NCI-H345 treated with DMSO at 0.1 percent for 48 hours (cell line): ENCODE data around the gene HDAC9.

Experiments used
- DNase-seq: peaks from one replicate; lab custom pipeline; 2025; ENCODE audit not compliant: unreplicated experiment; lab: John Stamatoyannopoulos, UW

Gene HDAC9

GRCh38 chr7:18873734-18874336 is 378.3 kb downstream of the HDAC9 start:
- DNase-seq: no peak

GRCh38 chr7:18874880-18875279 is 379.3 kb downstream of the HDAC9 start:
- no peak for DNase-seq

DNA sequence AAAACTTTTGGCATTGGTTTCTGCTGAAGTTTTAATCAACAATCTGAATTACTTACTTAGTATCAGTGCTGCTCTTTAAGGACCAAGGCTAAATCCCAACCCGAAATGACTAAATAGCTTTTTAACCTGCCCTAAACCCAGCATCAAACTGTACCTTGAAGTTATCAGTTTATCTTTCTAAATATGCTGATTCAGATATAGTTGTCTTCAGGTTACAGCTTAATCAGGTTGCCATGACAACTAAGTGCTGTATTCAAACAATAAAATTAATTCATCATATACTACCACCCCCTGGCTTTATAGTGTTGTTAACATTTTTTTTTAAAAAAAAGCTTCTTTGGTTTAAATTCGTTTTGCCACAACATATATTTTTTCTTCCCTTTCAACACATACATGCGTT is 382.3 kb downstream of the HDAC9 start:
- no peak for DNase-seq

- DNase-seq: no peak
Measured at GRCh38 chr7:18886832-18887231, 391.3 kb downstream of the HDAC9 start.

DNA sequence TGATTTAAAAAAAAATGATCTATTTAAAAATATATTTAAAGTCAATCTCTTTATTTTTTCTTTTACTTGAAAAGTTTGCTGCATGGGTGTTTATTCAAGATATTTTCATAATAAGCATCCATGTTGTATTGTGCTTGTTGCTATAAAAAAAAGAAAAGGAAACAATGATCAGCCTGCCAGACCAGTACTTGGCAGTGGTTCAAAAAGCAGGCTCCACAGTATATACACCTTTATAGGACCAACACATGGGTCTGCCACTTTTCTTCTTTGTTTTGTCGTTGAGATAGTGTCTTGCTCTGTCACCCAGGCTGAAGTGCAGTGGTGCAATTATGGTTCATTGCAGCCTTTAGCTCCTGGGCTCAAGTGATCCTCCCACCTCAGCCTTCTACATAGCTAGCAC is 393.9 kb downstream of the HDAC9 start:
- peak; percentile 70 for DNase-seq

- DNase-seq: no peak
Measured at GRCh38 chr7:18890134-18890533, 394.6 kb downstream of the HDAC9 start.

GRCh38 chr7:18890885-18891621 is 395.5 kb downstream of the HDAC9 start:
- no peak for DNase-seq

DNA sequence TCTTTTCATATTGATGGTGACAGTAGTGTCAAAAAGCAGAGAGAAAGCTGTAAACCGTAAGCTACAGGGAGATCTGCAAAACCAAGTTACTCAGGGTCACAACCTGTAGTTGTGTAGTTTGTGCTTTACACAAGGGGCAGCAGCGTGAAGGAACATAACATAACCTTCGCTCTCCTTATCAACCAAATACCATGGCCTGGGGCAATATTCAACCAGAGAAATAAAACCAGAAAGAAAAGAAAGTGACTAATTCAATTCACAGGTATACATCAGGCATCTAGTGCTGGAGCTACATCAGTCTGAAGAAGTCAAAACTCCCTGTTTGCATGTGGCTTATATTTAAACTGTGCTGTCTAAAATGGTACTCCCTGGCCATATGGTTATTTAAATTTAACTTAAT is 397.6 kb downstream of the HDAC9 start:
- DNase-seq: no peak

DNA sequence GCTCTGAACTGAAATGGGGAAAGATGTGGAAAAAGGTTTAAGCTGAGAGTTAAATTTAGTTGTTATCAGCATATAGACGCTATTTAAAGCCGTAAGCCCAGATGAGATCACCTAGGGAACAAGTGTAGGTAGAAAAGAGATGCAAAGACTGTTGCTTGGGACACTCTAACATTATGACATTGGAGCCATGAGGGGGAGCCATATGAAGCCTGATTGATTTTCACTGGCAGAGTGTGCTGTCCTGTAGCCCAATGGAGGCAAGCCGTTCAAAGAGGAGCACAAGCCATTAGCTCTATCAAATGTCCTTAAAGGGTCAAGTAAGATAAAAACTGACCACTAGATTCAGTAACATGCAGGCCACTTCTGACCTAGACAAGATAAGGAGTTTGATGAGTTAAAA is 398.6 kb downstream of the HDAC9 start:
- DNase-seq: no peak

DNA sequence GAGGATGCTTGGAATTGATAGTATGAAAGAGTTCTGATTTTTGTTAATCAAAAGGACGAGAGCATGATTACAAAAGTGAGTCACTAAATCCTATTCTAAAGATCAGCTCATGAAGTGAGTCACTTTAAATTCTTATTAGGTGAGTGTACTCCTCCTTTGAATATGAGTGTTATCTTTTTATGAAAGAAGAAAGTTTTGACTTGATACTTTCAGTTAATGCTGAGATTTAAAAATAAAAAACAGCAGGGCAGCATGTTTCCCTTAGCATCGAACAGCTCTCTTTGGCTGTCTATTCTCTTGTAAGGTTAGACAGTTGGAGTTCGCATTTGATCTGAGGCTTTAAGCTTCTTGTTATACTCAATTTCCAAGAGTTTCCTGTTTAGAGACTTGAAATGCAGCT is 399.9 kb downstream of the HDAC9 start:
- DNase-seq: no peak

- no peak for DNase-seq
Measured at GRCh38 chr7:18896343-18896975, 400.9 kb downstream of the HDAC9 start.

DNA sequence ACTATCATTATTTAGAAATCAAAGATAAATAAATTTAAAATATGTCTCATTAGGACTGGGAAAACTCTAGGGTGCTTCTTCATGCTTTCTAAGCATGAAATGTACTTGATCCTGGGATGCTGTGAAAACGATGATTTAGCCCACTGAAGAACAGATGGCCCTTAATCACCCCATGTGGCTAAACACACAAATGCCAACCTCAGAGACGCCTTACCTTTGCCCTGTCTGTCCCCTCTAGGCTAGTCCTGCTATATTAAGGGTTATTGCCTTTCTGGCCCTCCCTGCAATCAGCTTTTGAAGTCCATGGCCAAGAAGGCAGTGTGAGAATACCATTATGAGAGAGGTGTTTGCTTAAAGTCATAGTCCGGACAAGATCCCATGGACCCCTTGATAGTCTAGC is 404.7 kb downstream of the HDAC9 start:
- no peak for DNase-seq

GRCh38 chr7:18900803-18901202 is 405.3 kb downstream of the HDAC9 start:
- DNase-seq: no peak

DNA sequence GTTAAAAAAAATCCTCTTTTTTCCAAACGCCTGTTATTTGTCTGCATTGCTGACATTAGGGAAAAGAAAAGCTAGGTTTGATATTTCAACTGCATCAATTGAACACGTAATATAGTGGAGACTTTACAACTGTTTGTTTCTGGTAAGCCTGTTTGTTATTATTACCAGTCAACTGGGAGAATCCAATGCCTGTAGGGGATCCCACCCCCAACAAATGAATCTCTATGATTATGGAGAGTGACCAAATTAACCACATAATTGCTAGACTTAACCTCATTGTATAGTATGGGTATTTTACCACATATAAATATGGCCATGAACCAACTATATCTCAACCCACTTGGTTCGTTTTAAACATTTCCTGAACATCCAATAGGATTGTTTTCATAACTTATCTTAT is 405.8 kb downstream of the HDAC9 start:
- DNase-seq: no peak

DNA sequence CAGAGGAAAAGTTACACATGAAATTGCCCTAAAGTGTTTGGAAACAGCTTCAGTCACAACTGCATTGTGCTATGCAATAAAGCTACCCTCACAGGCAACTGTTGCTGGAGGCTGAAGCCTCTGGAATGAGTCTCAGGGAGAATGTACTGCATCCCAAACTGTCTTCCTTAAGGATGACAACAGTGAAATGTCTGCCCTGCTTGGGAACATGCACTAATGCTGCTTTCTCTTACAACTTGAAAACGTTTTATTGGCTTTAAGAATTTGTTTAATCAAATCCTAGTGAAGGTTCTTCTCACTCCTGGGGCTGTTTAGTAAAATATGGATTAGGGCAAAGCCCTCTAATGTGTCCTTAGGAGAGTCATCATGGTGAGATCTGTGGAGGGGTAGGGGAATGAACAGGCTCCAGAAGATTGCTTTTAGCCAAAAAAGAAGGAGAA is 406.5 kb downstream of the HDAC9 start:
- DNase-seq: no peak

GRCh38 chr7:18902892-18903291 is 407.3 kb downstream of the HDAC9 start:
- no peak for DNase-seq

GRCh38 chr7:18903695-18904094 is 408.1 kb downstream of the HDAC9 start:
- DNase-seq: no peak

DNA sequence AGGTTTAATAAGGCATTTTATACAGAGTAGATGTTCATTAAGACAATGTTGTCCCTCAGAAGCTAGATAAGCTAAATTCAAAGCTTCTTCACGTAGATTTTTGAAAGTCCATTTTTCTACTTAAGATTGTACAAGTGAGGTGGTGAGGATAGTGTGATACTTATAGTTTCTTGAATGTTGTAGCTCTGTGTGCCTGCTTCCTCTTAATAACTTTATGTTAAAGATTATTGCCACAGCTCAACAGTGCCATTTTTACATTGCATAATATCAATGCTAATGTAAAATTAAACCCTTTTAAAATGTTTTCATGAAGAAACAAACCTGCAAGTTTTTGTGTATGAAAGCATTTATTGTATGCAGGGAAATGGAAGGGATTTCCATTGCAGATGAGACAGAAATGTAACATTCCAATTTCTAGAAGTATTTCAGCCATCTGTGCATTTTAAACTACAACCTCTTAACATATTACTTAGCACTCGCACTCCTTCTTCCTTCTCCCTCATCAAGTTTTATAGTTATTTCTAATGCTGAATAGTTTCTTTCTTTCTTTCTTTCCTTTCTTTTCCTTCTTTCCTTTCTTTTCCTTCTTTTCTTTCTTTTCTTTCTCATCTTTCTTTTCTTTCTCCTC is 409.9 kb downstream of the HDAC9 start:
- no peak for DNase-seq

DNA sequence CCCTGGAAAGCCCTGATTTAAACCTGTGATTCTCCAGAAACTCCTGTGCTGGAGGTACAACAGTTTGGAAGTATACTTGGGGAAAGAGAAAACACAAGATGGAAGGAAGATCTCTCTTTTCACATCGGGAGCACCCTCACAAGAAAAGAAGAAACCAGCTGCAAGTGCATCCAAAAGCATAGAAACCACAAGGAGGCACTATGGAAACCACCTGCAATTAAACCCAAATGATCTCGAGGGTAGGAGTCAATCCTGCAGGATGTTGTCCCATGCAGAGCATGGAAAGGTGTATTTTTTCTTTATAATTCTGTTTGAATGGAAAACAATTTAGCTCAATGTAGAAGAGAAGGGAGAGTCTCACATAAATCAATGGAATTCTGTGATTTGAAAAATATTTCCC is 411.4 kb downstream of the HDAC9 start:
- no peak for DNase-seq

DNA sequence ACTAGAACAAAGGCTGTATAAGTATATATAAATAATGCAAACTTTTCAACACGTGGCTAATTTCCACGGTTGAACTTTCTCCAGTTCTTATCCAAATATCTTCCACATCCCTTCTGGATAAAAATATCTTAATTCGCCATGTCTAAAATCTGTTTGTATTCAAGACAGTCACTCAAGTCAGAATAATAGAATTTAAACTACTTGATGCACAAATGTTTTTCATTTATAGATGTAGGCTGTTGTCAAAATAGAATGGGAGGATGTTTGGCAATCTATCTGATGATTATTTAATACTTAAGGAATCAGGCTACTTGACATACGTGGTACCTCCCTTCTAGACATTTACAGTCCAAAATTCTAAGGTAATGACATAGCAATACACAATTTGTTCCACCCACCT is 417.6 kb downstream of the HDAC9 start:
- DNase-seq: no peak

GRCh38 chr7:18916826-18917225 is 421.3 kb downstream of the HDAC9 start:
- no peak for DNase-seq

DNA sequence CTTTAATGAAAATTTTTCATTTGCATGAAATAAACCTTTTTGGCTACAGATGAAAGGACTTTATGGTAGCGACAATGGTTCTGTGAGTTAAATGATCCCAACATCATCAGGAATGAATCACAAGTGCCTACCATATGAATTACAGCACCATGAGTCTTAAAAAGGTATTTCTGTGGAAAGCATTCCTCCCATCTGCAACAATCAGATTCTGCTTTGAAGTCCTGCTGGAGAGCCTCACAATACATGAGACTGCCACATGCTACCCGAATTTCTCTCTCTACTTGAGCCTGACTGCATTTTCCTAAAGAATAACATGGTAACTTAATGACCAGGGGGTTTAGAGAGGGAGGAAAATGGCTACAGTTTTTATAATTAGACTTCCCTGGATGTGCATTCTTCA is 431.6 kb downstream of the HDAC9 start:
- DNase-seq: no peak
